NOMO-1 treated with dmso at 0.1 percent for 144 hours (cell line): Measurements from ENCODE around the gene PFN2.
"Not testable (repeated sequence)": the region's sequence is repeated elsewhere in the genome, so short reads cannot be mapped to it uniquely, and the experiment has no call there.

ENCODE experiments used
- DNase-seq: peaks from one replicate; lab custom pipeline; 2025; ENCODE audit not compliant: unreplicated experiment; lab: John Stamatoyannopoulos, UW

PFN2 gene

DNA sequence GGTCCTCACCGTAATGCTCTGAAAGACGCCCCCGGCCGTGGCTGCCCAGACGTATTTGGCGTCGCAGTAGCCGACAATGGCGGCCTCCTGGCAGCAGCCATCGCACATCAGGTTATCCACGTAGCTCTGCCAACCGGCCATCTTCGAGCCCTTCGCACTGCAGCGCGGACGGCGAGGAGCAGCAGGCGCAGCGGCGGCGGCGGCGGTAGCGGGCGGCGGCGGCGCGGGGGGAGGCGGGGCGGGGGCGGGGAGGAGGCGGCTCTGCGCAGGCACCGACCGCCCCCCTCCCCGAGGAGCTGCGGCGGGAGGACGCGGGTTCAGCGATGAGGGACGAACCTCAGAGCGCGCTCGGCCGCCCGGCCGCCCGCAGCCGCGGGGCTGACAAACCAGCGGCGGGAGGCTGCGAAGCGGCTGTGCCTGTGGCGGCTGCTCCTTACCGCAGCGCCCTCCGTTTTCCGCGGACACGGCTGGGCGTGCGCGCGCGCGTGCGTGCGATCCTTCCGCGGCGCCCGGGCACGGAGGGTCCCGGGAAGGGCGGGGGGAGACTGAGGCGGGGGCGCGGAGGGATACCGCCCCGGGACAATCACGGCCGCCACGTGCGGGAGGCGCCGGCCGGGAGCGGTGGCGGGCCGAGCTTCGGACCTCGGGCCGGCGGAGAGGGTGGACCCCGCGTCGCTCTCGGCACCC, at the start of gene PFN2:
PFN2 (minus strand) TSS at position 180 of the 687 bp plus-strand sequence; CDS start at position 141, 39 bp downstream.
- DNase-seq = no peak

DNA sequence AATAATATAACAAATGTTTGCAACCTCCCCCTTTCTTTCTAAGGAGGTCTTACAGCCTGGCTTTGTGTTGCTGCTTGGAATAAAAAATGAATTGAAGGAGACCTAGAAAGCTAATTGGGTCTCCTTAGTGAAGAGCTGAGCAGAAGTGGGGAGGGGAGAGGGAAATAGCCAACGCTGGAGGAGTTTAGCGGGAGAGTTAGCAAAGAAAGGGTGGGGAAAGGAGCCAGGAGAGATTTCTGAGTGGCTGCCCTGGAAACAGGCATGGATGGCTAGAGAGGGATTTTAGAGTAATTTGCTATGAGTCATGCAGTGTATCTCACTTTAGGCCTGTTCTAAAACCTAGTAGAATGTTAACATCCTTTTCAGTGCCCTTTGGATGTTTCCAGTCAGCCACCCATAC, 45.2 kb upstream of the PFN2 start:
- DNase-seq = no peak

DNA sequence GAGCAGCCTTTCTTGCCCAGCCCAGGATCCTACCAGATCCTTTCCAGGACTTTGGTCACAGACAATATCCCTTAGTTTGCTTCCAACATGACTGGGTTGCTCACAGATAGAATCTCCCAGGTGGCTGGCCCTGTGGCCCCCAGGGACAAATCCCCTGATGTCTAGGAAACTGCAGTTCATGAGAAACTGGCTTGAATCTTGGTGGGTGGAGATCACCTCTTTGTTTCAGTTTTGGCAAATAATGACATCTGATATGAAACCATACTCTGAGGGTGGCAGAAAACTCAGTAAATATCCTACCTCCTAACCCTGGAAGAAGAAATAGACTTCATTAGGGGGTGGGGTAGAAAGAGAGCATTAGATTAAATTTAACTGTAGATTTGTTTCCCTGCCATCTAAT, 44.1 kb upstream of the PFN2 start:
- no peak for DNase-seq

- no peak for DNase-seq
These were observed 43.1 kb upstream of the PFN2 start for GRCh38 chr3:150013801-150014200.

- DNase-seq = no peak
These were observed 36.1 kb upstream of the PFN2 start for GRCh38 chr3:150006794-150007193.

DNA sequence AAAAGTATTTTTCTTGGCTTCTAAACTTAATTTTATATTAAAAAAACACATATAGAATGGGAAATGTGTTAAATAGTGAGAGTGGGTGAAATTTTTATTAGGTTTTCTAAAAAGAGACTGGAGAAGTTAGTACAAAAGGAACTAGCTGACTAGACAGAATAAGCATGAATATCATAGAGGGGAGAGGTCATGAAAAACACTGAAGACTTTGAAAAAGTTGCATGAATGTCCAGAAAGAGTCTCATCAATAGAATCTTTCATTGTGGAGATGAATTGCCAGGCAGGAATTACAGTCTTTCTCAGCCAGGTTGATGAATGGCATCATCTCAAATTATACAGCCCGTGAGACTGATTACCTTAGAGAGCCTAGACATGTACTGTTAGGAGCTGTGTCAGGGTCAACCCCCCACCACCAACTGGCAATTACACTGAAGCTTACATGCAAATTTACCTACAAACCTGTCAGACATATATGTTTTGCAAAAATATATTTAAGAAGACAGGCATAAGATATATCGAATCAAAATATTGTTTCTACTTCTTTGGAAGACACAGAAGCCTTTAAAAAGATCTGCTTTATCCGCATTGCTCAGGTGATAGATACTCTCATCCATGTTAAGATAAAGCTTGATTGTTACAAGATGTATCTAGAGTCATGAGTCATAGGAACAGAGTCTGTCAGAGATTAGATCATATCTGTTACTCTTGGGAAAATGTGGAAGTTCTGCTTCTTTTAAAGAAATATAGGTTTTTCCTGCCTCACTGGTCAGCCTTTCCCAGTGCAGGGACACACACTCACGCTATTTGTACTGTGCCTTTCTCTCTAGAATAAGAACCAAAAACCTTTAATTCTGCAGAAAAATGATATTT, 34.8 kb upstream of the PFN2 start:
- DNase-seq = no peak

GRCh38 chr3:150000641-150001040, 29.9 kb upstream of the PFN2 start:
- no peak for DNase-seq

DNA sequence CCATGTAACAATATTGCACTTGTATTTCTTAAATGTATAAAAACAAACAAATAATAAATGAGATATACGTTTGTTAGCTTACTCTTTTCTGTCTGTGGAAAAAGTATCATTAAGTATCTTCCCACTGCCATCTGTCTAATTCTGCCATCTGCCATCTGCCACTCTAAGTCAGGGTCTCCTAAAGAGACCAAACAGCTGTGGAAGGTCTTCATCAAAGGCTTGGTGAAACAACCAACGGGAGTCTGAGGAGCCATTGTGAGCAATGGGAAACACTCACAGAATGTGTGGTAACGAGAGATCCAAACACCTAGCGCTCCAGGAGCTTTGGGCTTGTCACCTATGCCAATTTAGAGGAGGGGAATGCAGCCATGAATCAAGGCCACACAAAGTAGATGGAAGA, 28.7 kb upstream of the PFN2 start:
- DNase-seq = no peak

DNA sequence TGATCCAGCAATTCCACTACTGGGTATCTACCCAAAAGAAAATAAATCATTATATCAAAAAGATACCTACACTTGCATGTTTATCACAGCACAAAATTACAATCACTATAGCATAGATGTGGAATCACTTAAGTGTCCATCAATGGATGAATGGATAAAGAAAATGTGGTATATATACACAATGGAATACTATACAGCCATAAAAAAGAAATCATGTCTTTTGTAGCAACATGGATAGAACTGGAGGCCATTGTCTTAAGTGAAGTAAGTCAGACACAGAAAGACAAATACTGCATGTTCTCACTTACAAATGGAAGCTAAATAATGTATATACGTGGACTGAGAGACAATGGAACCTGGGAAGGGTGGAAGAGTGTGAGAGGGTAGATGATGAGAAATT, 28.3 kb upstream of the PFN2 start:
- no peak for DNase-seq

- no peak for DNase-seq
These were observed 21.8 kb upstream of the PFN2 start for GRCh38 chr3:149992416-149993058.

DNA sequence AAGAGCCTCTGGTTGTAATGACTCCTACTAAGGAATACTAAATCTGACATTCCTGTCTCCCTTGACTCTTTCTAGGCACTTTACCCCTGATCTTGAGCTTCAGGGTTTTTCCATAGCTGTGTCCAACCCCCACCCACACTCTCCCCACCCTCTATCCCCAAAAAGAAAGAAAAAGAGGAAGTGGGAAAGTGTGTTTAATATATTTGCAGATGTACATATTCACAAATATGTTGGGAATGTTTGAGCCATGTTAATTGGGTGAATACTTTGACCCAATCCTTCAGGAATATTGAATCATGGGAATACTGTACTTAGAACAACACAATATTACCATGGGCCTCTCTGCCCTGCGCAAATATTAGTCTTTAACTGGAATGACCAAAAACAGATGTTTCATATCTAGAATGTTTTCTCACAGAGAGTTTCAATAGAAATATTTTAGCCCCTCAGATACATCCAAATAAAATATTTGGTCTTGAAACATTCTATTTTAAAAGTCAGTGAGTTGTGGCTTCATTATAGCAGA, 19.8 kb upstream of the PFN2 start:
- no peak for DNase-seq

GRCh38 chr3:149989307-149989706, 18.6 kb upstream of the PFN2 start:
- DNase-seq = no peak

GRCh38 chr3:149983628-149984027, 12.9 kb upstream of the PFN2 start:
- DNase-seq = no peak

DNA sequence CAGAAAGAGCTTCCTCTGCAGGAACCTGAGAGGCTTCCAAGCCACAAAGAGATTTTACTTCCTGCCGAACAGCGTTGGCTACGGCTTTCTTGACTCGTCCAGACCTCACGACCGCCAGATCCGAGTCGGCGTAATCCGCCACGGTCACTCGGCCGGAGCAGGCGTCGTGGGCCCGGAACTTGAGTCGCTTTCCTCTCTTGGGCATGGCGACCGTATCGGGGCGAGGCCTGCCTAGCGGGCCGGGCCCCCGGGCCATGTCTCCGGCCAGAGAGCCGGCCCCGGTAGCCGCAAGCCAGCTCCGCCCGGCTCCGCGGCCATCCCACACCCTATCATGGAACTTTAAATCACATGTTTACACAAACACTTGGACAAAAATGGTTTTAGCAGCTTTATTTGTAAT, 12.4 kb upstream of the PFN2 start:
- not testable (repeated sequence) for DNase-seq

- not testable (repeated sequence) for DNase-seq
These were observed 11.3 kb upstream of the PFN2 start for GRCh38 chr3:149981979-149982378.

DNA sequence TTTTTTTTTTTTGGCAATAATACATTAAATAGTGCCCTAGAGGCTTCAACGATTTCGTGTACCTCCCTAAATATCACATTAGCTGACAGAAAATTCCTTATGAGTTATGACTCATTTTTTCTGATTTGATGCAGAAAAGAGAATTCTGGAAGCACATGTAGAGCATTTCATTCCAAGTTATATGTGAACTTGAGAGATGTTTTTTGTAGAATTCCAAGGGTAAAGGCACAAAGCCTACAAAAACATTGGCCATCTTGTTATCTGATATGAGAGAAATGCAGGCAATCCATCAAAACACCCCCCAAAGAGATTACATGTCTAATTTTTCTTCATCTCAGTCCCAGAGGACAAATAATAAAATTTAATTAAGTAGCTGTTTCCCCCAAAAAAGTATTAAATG, 6.7 kb upstream of the PFN2 start:
- no peak for DNase-seq

GRCh38 chr3:149975919-149976318, 5.2 kb upstream of the PFN2 start:
- DNase-seq = no peak

DNA sequence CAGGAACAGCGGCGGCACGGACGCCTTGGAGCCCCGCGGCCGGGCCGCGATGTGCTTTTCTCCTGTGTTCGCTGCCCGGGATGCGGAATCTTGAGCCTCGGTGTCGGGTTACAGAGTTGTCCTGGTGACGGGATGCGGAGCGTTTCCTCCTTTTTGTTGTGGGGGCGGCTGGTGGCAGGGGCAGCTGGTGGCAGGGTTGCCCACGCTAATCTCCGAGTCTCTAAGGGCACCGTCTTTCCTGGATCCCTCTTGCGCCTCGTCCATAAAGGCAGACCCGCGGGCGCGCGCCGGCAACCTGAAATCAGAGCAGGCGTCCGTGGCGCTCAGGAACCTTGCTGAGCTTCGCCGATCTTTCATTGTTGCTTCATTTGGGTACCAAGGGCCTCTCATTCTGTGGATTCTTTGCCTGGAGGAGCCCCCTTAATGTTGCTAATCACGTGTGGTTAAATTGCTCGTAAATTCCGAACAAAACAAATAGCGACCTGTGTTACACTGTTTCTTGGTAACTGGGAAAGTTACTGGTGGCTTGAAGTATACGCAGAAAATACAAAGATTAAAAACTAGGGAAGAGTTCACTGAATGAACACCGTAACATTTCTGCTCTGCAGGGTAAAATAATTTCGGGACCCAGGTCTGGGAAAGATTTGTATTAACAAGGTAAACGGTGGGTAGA, 844 bp upstream of the PFN2 start:
- no peak for DNase-seq

DNA sequence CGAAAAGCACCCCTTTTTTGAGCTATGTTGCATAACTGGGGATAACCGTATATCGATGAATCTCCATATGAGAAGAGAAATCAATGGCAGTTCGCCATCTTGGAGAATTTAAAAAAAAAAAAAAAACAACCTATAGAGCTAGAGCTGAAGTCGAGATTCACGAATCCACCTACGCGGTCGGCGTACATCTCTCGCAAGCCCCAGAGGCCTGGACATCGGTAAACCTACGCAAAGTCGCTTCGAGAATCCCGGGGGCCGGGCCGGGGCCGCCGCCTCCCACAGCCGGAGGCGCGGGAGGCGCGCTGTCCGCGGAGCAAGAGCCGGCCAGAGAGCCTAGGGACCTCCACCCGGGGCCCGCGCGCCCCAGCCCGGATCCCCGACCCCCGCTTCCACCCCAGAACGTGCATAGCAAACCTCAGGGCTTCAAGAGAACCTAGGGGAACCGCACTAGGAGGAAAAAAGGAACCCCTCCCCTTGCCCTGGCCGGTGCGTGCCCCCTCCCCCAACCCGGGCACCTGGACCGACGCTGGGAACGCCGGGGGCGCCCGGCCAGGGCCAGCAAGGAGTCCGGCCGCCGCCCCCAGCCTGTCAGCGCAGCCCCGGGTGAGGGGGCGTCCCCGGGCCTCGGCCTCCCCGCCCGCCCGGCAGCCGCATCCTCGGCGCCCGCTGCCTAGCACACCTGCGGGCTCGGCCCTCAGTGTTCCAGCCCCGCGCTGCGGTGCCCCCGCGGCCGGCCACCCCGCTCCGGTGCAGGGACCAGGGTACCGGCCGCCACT, 567 bp downstream of the PFN2 start:
- no peak for DNase-seq
